ENCODE results near the gene SEC14L6.
"Not testable (repeated sequence)": the region's sequence is repeated elsewhere in the genome, so short reads cannot be mapped to it uniquely, and the experiment has no call there.

The SEC14L6 gene

DNA sequence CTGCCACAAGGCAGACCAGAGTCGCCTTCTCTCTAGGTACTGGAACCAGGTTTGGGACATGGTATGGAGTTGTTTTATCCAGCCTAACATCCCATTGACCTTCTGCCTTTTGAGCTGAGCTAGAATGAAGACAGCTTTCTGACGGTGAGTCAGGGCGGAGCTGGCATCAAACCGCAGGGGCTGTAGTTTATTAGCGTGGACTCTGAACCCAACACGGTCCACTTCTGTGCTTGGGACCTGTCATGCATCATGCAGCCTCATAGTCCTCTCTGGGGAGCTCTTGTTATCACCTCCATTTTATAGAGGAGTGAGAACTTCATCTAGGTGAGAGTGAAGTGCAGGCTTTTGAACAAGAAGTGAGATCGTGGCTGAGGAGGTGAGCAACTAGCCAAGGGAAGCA, 19.6 kb upstream of the SEC14L6 start:
- DNase-seq (ENCODE audit: low read depth in 2 of 2): no peak

- no peak for DNase-seq (ENCODE audit: low read depth in 2 of 2)
Measured at GRCh38 chr22:30565341-30565740, 18.8 kb upstream of the SEC14L6 start.

DNA sequence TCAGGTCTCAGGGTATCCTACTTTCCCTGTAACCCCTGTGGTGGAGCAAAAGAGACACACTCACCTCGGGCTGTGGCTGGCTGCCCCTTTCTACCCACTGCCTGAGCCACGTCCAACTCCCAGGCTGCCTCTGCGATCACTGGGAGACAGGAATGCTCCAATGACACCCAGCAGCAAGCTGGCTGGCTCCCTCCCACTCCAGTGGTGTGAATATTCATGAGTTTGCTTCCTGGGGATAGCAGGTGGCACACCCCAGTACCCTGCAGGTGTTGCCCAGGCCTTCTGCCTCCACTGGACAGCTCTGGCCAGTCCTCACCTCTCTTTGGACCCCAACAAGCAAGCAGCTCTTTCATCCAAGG, 18.2 kb upstream of the SEC14L6 start:
- no peak for DNase-seq (ENCODE audit: low read depth in 2 of 2)

DNA sequence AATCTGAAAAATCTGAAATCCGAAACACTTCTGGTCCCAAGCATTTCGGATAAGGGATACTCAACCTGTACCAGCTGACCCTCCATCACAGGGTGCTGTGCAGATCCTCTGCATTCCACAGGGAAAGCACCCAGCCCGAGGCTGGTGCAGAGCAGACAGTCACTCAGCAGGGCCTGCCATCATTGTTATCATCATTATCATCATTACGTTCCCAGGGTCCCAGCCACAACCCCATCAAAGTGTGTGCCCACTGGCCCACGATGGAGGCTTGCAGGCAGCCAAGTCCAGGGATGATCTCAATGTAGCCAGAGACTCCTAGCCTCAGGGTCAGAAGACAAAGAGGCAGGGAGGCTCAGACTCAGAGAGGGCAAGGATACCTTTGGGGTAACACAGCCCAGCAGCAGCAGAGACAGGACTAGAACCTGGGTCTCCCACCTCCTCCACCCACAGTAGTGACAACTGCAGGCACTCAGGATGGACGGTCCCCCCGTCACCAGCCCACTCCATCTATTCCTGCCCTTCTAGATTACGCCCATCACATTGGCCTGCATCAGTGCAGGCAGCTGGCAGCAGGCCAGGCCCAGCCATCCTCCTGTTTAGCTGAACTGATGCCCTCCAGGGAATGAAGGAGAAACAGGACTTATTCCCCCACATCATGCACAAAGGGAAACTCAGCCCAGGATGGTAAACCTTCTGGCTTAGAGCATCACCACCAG, 17.7 kb upstream of the SEC14L6 start:
- DNase-seq (ENCODE audit: low read depth in 2 of 2): no peak

DNA sequence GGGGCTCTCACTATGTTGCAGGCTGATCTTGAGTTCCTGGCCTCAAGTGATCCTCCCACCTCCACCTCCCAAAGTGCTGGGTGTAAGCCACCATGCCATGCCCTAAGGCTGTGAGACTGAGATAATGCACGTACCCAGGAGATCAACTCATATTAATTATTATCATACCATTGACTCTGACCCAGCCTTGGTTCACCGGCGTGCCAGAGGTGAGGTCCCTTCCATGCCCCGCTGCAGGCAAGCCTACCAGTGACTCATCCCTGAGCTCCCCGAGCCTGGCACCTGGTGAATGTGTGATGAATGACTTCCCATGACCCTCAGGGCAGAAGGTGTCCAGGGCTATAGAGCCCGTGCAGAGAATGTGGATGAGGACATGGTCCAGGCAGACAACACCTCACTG, 15.8 kb upstream of the SEC14L6 start:
- no peak for DNase-seq (ENCODE audit: low read depth in 2 of 2)

GRCh38 chr22:30561402-30562189, 15.1 kb upstream of the SEC14L6 start:
- DNase-seq (ENCODE audit: low read depth in 2 of 2): no peak

DNA sequence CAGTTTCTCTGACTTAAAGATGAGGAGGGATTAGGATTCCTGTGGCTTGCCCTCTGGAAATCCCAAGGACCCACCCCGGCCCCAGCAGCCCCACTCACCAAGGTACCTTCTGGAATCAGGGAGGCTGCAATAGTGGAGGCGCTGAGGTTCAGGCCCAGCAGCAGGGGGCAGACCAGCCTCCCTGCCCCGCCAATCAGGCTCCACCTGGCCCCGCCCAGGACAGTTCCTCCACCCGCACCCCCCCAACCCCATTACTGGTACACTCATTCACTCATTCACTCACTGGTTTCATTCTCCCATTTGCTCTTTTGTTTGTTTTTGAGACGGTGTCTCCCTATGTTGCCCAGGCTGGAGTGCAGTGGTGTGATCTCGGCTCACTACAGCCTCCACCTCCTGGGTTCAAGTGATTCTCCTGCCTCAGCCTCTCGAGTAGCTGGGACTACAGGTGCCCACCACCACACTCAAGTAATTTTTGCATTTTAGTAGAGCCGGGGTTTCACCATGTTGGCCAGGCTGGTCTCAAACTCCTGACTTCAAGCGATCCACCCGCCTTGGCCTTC, 14.2 kb upstream of the SEC14L6 start:
- DNase-seq (ENCODE audit: low read depth in 2 of 2): not testable (repeated sequence)

DNA sequence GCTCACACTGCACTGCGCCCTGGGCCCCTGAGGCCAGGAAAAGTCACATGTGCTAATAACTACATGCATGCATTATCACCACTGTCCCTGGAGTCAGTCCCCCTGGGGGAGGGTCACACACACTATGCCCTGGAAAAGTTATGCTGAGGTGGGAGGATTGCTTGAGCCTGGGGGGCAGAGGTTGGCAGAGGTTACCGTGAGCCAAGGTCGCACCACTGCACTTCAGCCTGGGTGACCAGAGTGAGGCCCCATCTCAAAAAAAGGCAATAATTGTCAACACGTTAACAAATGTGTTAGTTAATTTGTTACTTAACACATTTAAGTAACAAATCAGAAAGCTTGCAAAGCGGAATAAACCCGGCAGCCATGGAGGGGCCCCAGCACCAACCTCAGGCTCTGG, 13.3 kb upstream of the SEC14L6 start:
- DNase-seq (ENCODE audit: low read depth in 2 of 2): no peak

GRCh38 chr22:30557243-30557642, 10.7 kb upstream of the SEC14L6 start:
- DNase-seq (ENCODE audit: low read depth in 2 of 2): no peak

GRCh38 chr22:30556388-30556787, 9.8 kb upstream of the SEC14L6 start:
- DNase-seq (ENCODE audit: low read depth in 2 of 2): no peak

DNA sequence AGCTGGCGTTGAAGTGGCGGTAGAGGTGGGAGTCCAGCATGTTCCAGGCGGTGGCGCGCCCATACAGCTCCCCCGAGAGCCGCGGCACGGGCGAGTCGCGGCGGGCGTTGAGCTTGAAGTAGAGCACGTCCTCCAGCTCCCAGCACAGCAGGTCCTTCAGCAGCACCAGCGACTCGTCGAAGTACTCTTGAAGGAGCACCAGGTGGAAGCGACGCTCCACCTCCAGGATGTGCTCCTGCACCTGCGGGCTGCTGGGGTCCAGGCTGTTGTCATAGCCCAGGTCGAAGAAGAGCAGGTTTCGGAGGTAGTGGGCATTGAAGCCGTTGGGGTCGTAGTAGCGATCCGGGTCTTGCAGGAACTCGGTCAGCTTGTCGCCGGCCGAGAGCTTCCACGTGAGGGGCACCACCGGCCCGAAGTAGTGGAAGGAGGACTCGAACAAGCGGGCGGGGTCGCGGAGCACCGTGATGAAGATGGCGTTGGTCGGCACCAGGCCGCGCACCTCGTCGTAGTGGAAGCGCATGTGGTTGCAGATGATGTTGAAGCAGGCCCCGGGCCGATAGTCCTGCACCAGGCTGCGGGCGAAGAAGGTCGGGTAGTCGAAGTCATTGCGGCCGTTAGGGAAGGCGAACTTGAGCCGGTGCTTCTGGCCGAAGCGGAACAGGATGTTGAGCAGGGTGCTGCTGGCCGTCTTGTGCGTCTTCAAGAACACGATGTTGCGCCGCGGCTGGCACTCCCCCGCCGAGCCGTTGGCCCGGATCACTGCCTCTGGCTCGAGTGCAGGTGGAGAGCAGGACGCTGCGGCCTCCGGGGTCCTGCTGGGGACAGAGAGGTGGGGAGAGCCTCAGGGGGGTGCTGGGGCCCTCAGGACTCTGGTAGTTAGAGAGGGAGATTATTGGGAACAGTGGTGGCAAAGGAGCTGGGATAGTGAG, 9.0 kb upstream of the SEC14L6 start:
- no peak for DNase-seq (ENCODE audit: low read depth in 2 of 2)

GRCh38 chr22:30553971-30554370, 7.4 kb upstream of the SEC14L6 start:
- no peak for DNase-seq (ENCODE audit: low read depth in 2 of 2)

DNA sequence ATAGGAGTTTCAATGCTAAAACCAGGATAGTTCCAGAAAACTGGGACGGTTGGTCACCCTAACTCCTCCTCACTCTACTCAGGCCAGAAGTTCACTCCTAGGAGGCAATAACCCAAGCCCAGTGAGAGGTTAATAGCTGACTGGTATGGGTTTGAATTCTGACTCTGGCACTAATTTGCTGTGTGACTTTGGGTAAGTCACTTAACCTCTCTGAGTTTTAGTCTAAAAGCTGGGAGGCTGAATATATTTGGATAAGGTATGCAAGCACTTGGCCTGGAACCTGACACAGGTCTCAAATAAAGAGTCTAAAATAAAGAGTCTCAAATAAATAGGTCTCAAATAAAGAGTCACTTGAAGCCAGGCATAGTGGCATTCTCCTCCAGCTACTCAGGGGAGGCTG, 6.2 kb upstream of the SEC14L6 start:
- DNase-seq (ENCODE audit: low read depth in 2 of 2): no peak

DNA sequence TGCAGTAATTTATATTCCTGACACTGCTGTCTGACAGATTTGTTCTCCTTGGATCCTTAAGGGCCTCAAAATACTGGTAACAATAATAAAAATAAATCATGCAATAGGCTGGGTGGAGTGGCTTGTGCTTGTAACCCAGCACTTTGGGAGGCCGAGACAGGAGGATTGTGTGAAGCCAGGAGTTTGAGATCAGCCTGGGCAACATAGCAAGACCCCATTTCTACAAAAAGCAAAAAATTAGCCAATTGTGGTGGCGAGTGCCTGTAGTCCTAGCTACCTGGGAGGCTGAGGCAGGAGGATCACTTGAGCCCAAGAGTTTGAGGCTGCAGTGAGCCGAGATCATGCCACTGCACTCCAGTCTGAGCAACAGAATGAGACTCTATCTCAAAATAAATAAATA, 5.3 kb upstream of the SEC14L6 start:
- not testable (repeated sequence) for DNase-seq (ENCODE audit: low read depth in 2 of 2)

DNA sequence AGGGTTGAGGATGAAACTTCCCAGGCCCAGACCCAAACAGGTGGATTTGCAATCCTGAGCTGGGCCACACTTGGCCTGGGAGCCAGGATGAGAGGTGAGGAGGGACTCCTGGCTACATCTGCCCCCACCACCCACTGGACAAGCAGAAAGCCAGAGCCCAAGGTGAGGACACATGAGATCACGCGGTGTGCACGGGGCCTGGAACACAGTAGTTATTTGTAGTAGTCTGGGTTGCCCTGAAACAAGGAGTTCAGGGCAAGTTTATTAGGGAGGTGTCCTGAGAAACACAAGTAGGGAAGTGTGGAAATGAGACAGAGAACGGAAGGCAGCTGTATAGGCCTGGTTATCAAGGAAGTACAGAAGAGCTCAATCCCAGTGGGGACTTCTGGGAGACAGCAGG, 647 bp upstream of the SEC14L6 start:
- DNase-seq (ENCODE audit: low read depth in 2 of 2): no peak

DNA sequence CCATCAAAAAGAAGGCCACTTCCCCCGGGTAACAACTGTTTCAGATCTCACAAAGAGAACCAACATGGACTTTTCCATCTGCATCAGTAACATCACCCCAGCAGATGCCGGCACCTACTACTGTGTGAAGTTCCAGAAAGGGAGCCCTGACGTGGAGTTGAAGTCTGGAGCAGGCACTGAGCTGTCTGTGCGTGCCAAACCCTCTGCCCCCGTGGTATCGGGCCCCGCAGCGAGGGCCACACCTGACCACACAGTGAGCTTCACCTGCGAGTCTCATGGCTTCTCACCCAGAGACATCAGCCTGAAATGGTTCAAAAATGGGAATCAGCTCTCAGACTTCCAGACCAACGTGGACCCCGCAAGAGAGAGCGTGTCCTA, 3.7 kb downstream of the SEC14L6 start:
- no peak for DNase-seq (ENCODE audit: low read depth in 2 of 2)

DNA sequence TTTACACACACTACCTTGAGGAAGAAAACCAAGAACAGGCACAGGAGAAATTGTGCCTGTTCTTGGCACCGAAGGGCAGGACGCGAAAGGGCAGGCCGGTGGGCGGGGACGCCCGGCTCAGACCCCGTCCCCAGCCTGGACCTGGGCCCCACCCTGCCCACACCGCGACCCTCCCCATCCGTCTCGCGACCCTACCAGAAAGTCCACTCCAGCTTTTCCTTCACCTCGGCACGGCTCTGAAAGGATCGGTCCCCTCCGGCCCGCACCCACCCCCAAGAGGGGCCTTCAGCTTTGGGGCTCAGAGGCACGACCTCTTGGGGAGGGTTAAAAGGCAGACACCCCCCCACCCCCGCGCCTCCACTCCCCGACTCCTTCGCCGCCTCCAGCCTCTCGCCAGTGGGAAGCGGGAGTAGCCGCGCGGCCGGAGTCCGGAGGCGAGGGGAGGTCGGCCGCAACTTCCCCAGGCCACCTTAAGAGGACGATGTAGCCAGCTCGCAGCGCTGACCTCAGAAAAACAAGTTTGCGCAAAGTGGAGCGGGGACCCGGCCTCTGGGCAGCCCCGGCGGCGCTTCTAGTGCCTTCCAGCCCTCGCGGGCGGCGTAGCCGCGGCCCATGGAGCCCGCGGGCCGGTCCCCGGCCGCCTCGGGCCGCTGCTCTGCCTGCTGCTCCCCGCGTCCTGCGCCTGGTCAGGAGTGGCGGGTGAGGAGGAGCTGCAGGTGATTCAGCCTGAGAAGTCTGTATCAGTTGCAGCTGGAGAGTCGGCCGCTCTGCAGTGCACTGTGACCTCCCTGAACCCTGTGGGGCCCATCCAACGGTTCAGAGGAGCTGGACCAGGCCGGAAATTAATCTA, 4.4 kb downstream of the SEC14L6 start:
- DNase-seq (ENCODE audit: low read depth in 2 of 2): no peak

DNA sequence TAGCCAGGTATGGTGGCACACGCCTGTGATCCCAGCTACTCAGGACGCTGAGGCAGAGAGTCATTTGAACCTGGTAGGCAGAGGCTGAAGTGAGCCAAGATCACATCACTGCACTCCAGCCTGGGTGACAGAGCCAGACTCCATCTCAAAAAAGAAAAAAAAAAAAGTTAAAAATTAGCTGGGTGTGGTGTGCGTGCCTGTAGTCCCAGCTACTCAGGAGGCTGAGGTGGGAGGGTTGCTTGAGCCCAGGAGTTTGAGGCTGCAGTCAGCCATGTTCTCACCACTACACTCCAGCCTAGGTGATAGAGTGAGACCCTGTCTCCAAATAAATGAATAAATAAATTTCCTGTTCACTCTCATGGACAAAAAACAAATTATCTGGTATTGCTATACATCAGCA, 5.0 kb downstream of the SEC14L6 start:
- DNase-seq (ENCODE audit: low read depth in 2 of 2): not testable (repeated sequence)

DNA sequence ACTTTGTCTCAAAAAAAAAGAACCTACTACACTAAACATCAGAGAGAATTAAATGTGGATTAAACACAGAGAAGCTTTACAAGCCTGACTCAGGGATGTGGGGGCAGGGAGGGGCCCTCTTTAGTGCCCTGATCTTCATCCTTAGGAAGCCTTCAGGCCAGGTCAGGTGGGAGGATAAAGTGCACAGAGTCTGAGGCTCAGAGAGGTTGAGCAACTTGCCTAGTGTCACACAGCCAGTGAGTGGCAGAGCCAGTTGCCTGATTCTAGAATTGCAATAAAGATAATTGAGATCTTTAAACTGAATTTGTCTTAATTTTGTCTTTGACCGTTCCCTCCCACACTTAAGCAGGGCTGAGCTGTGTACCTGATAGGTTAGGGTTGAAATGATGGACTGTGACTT, 7.2 kb downstream of the SEC14L6 start:
- no peak for DNase-seq (ENCODE audit: low read depth in 2 of 2)

GRCh38 chr22:30538280-30538679, 8.3 kb downstream of the SEC14L6 start:
- DNase-seq (ENCODE audit: low read depth in 2 of 2): no peak

- no peak for DNase-seq (ENCODE audit: low read depth in 2 of 2)
Measured at GRCh38 chr22:30537083-30537731, 9.3 kb downstream of the SEC14L6 start.
